OCI-LY3 (cell line): ENCODE results near the gene HHIP.

Experiments used
- H2AFZ ChIP-seq: fragments of 200-600, 300-600 bp; shearing (Covaris generic); 2 replicates; pipeline ENCODE4 v1.6.0; 2014; ENCODE audit warnings: antibody characterized with exemption, low read depth, low read length
- H3K27ac ChIP-seq: fragments of 200-600, 300-600 bp; sonication (generic); 2 replicates; pipeline ENCODE4 v1.5.1; 2014; ENCODE audit warnings: mild to moderate bottlenecking, low read length, moderate library complexity, mixed read lengths
- H3K27me3 ChIP-seq: fragments of 200-600, 300-600 bp; sonication (generic); 2 replicates; pipeline ENCODE4 v1.6.1; 2014; ENCODE audit warnings: low read depth, low read length, mixed read lengths
- H3K36me3 ChIP-seq: fragments of 200-600, 300-600 bp; sonication (generic); replicated peaks from 2 replicates; pipeline ENCODE3; 2014; ENCODE audit warnings: low read depth, low read length, mixed read lengths
- H3K4me1 ChIP-seq: fragments of 300-600, 200-600 bp; sonication (generic); 2 replicates; pipeline ENCODE4 v1.6.1; 2014; ENCODE audit warnings: low read length, mixed read lengths
- H3K4me2 ChIP-seq: fragments of 200-600, 300-600 bp; sonication (generic); 2 replicates; pipeline ENCODE4 v1.6.1; 2014; ENCODE audit warnings: low read length, mixed read lengths
- H3K4me3 ChIP-seq: fragments of 300-600, 200-600 bp; sonication (generic); 2 replicates; pipeline ENCODE4 v1.5.1; 2014; ENCODE audit warnings: antibody characterized with exemption, mild to moderate bottlenecking, low read length, moderate library complexity
- H3K79me2 ChIP-seq: fragments of 300-600, 200-600 bp; shearing (Covaris generic); 2 replicates; pipeline ENCODE4 v1.6.1; 2014; ENCODE audit warnings: mild to moderate bottlenecking, low read length, mixed read lengths
- H3K9ac ChIP-seq: fragments of 300-600, 200-600 bp; shearing (Covaris generic); 2 replicates; pipeline ENCODE4 v1.6.0; 2014; ENCODE audit warnings: mild to moderate bottlenecking, low read length, moderate library complexity
- H3K9me3 ChIP-seq: fragments of 200-600, 300-600 bp; shearing (Covaris generic); 2 replicates; pipeline ENCODE4 v1.6.1; 2014; ENCODE audit warnings: low read length, mixed read lengths; ENCODE audit not compliant: insufficient read depth
- H4K20me1 ChIP-seq: fragments of 200-600, 300-600 bp; sonication (generic); 2 replicates; pipeline ENCODE4 v1.6.1; 2016; ENCODE audit warnings: low read length, mixed read lengths; ENCODE audit not compliant: insufficient read depth
- EZH2phosphoT487 ChIP-seq: fragments of 200-600 bp; shearing (Covaris generic); IDR thresholded peaks from 2 replicates; pipeline ENCODE4 v1.6.1; 2018; ENCODE audit warnings: antibody characterized with exemption, mixed run types, low read depth
- TF ChIP-seq, protein P1 (sequence below): fragments of 200-600, 300-600 bp; sonication (generic); IDR thresholded peaks from 2 replicates; pipeline ENCODE4 v1.5.1; 2014; ENCODE audit warnings: antibody characterized with exemption, low read length, low read depth

Gene HHIP

DNA sequence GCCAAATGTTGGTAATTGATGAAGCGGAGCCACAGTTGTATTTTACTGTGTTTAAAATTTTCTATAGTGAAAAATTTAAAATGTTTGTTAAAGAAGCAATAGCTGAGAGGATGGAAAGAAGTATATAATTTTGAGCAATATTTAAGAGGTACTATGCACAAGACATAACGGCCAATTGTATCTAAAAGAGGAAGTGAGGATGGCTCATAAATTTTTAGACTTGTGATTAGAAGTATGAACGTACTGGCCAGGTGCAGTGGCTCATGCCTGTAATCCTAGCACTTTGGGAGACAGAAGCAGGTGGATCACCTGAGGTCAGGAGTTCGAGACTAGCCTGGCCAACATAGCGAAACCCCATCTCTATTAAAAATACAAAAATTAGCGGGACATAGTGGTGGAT, 12.7 kb upstream of the HHIP start:
- Histone ChIP-seq H2AFZ (no peak overlapping the region), H3K27me3 (no peaks in the 10 kb centered on the region), H4K20me1 (no peaks in the 10 kb centered on the region), H3K4me3 (no peak overlapping the region), H3K79me2 (no peaks in the 10 kb centered on the region), H3K27ac (no peak overlapping the region), H3K9ac (no peak overlapping the region), H3K4me2 (peak overlapping the region; percentile 39), H3K4me1 (peaks cover 47% of the 10 kb centered on the region), H3K9me3 (0 out of 2 replicates have a peak, but pooled peaks cover 4% of the 10 kb centered on the region), H3K36me3 (no peaks in the 10 kb centered on the region)
- no peak for TF ChIP-seq EZH2phosphoT487
- TF ChIP-seq, protein P1, sequence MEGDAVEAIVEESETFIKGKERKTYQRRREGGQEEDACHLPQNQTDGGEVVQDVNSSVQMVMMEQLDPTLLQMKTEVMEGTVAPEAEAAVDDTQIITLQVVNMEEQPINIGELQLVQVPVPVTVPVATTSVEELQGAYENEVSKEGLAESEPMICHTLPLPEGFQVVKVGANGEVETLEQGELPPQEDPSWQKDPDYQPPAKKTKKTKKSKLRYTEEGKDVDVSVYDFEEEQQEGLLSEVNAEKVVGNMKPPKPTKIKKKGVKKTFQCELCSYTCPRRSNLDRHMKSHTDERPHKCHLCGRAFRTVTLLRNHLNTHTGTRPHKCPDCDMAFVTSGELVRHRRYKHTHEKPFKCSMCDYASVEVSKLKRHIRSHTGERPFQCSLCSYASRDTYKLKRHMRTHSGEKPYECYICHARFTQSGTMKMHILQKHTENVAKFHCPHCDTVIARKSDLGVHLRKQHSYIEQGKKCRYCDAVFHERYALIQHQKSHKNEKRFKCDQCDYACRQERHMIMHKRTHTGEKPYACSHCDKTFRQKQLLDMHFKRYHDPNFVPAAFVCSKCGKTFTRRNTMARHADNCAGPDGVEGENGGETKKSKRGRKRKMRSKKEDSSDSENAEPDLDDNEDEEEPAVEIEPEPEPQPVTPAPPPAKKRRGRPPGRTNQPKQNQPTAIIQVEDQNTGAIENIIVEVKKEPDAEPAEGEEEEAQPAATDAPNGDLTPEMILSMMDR: no peak

DNA sequence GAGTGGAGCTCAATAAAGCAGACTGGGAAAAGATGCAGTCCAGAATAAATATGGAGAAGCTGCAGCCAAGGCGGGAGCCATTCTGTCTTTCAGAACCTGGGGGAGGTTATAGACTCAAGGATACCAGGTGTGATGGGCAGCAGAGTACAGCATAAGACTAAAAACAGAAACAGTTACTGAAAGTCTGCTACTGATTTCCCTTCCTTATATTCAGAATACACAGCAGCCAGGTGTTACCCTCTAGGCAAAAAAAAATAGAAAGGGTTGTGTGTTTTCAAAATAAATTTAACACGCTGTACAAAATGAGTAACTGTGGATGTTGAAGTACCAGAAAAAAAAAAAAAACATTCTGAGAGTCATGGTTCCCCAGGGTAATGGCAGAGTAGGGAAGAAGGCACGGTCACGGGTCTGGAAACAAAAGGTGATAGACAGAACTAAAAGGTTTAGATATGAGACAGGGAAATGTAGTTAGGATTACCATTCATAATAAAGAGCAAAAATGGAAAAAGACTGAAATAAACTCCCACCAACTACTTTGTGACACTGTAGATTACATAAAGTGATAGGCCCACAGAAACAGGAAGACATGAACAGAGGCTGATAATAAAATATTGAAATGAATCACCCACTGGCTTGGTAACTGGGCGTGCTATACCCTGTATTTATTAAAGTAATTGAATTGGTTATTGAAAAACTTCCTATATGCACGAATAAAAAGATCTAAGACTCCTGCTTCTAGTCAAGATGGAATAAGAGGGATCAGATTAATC, 10.8 kb upstream of the HHIP start:
- peaks cover 45% of the 10 kb centered on the region for H3K4me1 ChIP-seq
- H3K27ac ChIP-seq: peak overlapping the region; percentile 87
- H4K20me1 ChIP-seq: no peaks in the 10 kb centered on the region
- TF ChIP-seq, protein P1: no peak
- no peak for TF ChIP-seq EZH2phosphoT487
- peak overlapping the region; percentile 38 for H3K9ac ChIP-seq
- H3K4me2 ChIP-seq: peak overlapping the region; percentile 72
- peak overlapping the region; percentile 28 for H2AFZ ChIP-seq
- H3K27me3 ChIP-seq: 0 out of 2 replicates have a peak, but pooled peaks cover 3% of the 10 kb centered on the region
- 0 out of 2 replicates have a peak, but pooled peaks cover 4% of the 10 kb centered on the region for H3K9me3 ChIP-seq
- H3K36me3 ChIP-seq: no peaks in the 10 kb centered on the region
- peak overlapping the region; percentile 54 for H3K4me3 ChIP-seq
- H3K79me2 ChIP-seq: no peaks in the 10 kb centered on the region

DNA sequence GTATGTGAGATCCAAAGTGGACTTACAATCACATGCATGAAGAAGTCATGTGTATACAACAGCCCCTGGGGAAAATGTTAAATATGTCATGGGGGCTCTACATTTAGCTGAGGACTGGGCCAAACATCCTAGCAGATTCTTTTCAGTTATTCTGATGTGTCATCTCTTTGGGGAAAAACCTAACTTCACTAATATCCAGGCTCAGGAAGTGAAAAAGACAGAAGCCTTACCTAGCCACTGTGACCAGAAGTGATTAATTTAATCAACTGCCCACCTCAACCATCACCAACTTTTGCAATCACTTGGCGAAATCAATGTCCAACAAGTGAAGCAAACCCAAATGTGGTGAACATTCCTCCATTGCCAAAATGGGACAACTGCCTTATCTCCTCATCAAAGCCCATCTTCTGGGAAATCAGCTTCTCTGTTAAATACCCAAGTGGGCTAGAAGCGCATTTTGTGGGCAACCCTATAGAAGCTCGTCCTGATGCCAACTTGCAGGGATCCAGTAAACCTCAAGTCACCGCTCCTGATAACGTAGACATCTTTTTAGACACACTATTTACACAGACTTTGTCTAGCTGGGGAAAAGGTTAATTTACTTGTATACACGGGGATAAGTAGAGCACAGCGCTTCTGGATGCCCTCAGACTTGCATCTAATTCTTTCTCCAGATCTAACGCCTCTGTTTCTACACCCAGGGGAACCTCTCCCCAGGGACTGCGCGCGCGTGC, 1.4 kb upstream of the HHIP start:
- Histone ChIP-seq H3K4me2 (peak overlapping the region; percentile 94), H3K79me2 (no peaks in the 10 kb centered on the region), H3K9ac (no peak overlapping the region), H3K9me3 (no peaks in the 10 kb centered on the region), H3K27me3 (peaks cover 21% of the 10 kb centered on the region), H2AFZ (no peak overlapping the region), H3K4me1 (peaks cover 24% of the 10 kb centered on the region), H3K27ac (no peak overlapping the region), H3K36me3 (no peaks in the 10 kb centered on the region), H3K4me3 (peak overlapping the region; percentile 82), H4K20me1 (no peaks in the 10 kb centered on the region)
- no peak for TF ChIP-seq EZH2phosphoT487
- TF ChIP-seq, protein P1: no peak

DNA sequence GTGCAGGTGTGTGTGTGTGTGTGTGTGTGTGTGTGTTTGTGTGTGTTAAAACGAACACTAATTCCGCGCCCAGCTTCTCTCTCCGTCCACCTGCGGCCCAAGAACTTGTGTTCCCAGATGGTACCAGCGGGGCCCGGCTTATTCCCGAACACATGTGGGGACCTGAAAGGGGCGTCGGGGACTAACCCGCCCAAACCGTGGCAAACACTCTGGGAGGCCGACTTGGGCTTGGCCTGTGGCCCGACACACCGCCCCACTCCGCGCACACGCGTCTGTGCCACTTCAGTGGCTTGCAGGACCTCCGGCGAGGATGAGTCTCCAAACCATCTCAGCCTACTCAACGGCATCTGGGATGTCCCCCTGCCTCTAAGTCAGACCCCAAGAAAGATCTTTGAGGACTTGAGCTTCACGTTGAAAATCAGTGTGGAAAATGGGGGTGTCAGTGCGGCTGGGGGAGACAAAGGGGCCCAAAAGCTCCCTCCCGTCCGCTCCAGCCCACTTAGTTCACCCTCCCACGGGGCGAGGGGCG, 790 bp upstream of the HHIP start:
- no peak overlapping the region for H3K27ac ChIP-seq
- H3K4me2 ChIP-seq: peak overlapping the region; percentile 94
- peak overlapping the region; percentile 82 for H3K4me3 ChIP-seq
- H3K9me3 ChIP-seq: no peaks in the 10 kb centered on the region
- TF ChIP-seq, protein P1: no peak
- no peak for TF ChIP-seq EZH2phosphoT487
- peak overlapping the region; percentile 73 for H2AFZ ChIP-seq
- peaks cover 24% of the 10 kb centered on the region for H3K4me1 ChIP-seq
- no peaks in the 10 kb centered on the region for H3K79me2 ChIP-seq
- peak overlapping the region; percentile 60 for H3K9ac ChIP-seq
- H3K27me3 ChIP-seq: peaks cover 25% of the 10 kb centered on the region
- no peaks in the 10 kb centered on the region for H3K36me3 ChIP-seq
- H4K20me1 ChIP-seq: no peaks in the 10 kb centered on the region
